ENCODE data around the gene CD53.
"Not testable (repeated sequence)": the region's sequence is repeated elsewhere in the genome, so short reads cannot be mapped to it uniquely, and the experiment has no call there.

The CD53 gene

GRCh38 chr1:110916669-110917306 lies 43.8 kb downstream of the CD53 start:
- DNase-seq = no peak

- no peak for DNase-seq
These were observed 45.1 kb downstream of the CD53 start for GRCh38 chr1:110918016-110918415.

GRCh38 chr1:110921953-110922352 lies 49.0 kb downstream of the CD53 start:
- no peak for DNase-seq

- DNase-seq = no peak
These were observed 54.6 kb downstream of the CD53 start for GRCh38 chr1:110927484-110928075.

GRCh38 chr1:110928191-110928590 lies 55.2 kb downstream of the CD53 start:
- DNase-seq = no peak

GRCh38 chr1:110928904-110929303 lies 56.0 kb downstream of the CD53 start:
- DNase-seq = no peak

- not testable (repeated sequence) for DNase-seq
These were observed 58.1 kb downstream of the CD53 start for GRCh38 chr1:110931097-110931496.

GRCh38 chr1:110936567-110936966 lies 63.6 kb downstream of the CD53 start:
- DNase-seq = no peak

GRCh38 chr1:110944806-110945205 lies 71.9 kb downstream of the CD53 start:
- no peak for DNase-seq

GRCh38 chr1:110945626-110946025 lies 72.7 kb downstream of the CD53 start:
- DNase-seq = no peak

- no peak for DNase-seq
These were observed 75.3 kb downstream of the CD53 start for GRCh38 chr1:110948038-110948810.

All from CD4-positive, alpha-beta T cell treated with Interferon gamma for 1 hour (primary cell).